OCI-LY3 (cell line): ENCODE results near the gene CAPZB.

Source experiments
- H2AFZ ChIP-seq: fragments of 200-600, 300-600 bp; shearing (Covaris generic); 2 replicates; pipeline ENCODE4 v1.6.0; 2014; ENCODE audit warnings: antibody characterized with exemption, low read depth, low read length
- H3K27ac ChIP-seq: fragments of 200-600, 300-600 bp; sonication (generic); 2 replicates; pipeline ENCODE4 v1.5.1; 2014; ENCODE audit warnings: mild to moderate bottlenecking, low read length, moderate library complexity, mixed read lengths
- H3K27me3 ChIP-seq: fragments of 200-600, 300-600 bp; sonication (generic); 2 replicates; pipeline ENCODE4 v1.6.1; 2014; ENCODE audit warnings: low read depth, low read length, mixed read lengths
- H3K36me3 ChIP-seq: fragments of 200-600, 300-600 bp; sonication (generic); replicated peaks from 2 replicates; pipeline ENCODE3; 2014; ENCODE audit warnings: low read depth, low read length, mixed read lengths
- H3K4me1 ChIP-seq: fragments of 300-600, 200-600 bp; sonication (generic); 2 replicates; pipeline ENCODE4 v1.6.1; 2014; ENCODE audit warnings: low read length, mixed read lengths
- H3K4me2 ChIP-seq: fragments of 200-600, 300-600 bp; sonication (generic); 2 replicates; pipeline ENCODE4 v1.6.1; 2014; ENCODE audit warnings: low read length, mixed read lengths
- H3K4me3 ChIP-seq: fragments of 300-600, 200-600 bp; sonication (generic); 2 replicates; pipeline ENCODE4 v1.5.1; 2014; ENCODE audit warnings: antibody characterized with exemption, mild to moderate bottlenecking, low read length, moderate library complexity
- H3K79me2 ChIP-seq: fragments of 300-600, 200-600 bp; shearing (Covaris generic); 2 replicates; pipeline ENCODE4 v1.6.1; 2014; ENCODE audit warnings: mild to moderate bottlenecking, low read length, mixed read lengths
- H3K9ac ChIP-seq: fragments of 300-600, 200-600 bp; shearing (Covaris generic); 2 replicates; pipeline ENCODE4 v1.6.0; 2014; ENCODE audit warnings: mild to moderate bottlenecking, low read length, moderate library complexity
- H3K9me3 ChIP-seq: fragments of 200-600, 300-600 bp; shearing (Covaris generic); 2 replicates; pipeline ENCODE4 v1.6.1; 2014; ENCODE audit warnings: low read length, mixed read lengths; ENCODE audit not compliant: insufficient read depth
- H4K20me1 ChIP-seq: fragments of 200-600, 300-600 bp; sonication (generic); 2 replicates; pipeline ENCODE4 v1.6.1; 2016; ENCODE audit warnings: low read length, mixed read lengths; ENCODE audit not compliant: insufficient read depth
- CTCF ChIP-seq: fragments of 200-600, 300-600 bp; sonication (generic); IDR thresholded peaks from 2 replicates; pipeline ENCODE4 v1.5.1; 2014; ENCODE audit warnings: antibody characterized with exemption, low read length, low read depth
- EZH2phosphoT487 ChIP-seq: fragments of 200-600 bp; shearing (Covaris generic); IDR thresholded peaks from 2 replicates; pipeline ENCODE4 v1.6.1; 2018; ENCODE audit warnings: antibody characterized with exemption, mixed run types, low read depth

The CAPZB gene

GRCh38 chr1:19483691-19484090, 1.6 kb downstream of the CAPZB start:
- peaks cover 75% of the 10 kb centered on the region for H3K79me2 ChIP-seq
- no peak overlapping the region; the same call in 1 of the 2 replicates for H3K27ac ChIP-seq
- peak overlapping the region; percentile 92 for H3K9ac ChIP-seq
- H2AFZ ChIP-seq, result no peak overlapping the region
- H3K27me3 ChIP-seq, result no peaks in the 10 kb centered on the region
- H4K20me1 ChIP-seq, result peaks cover 60% of the 10 kb centered on the region
- H3K9me3 ChIP-seq, result no peaks in the 10 kb centered on the region
- H3K36me3 ChIP-seq, result peaks cover 11% of the 10 kb centered on the region
- peak overlapping the region; percentile 96 for H3K4me2 ChIP-seq
- no peak for TF ChIP-seq EZH2phosphoT487
- TF ChIP-seq CTCF, result no peak
- peaks cover 21% of the 10 kb centered on the region for H3K4me1 ChIP-seq
- peak overlapping the region; percentile 96 for H3K4me3 ChIP-seq

- Histone ChIP-seq H3K27ac (no peak overlapping the region; the same call in 1 of the 2 replicates), H3K36me3 (peaks cover 11% of the 10 kb centered on the region), H3K9ac (peak overlapping the region; percentile 92; the same call in 1 of the 2 replicates), H3K79me2 (peaks cover 79% of the 10 kb centered on the region), H3K4me2 (peak overlapping the region; percentile 96), H2AFZ (no peak overlapping the region), H3K9me3 (no peaks in the 10 kb centered on the region), H3K4me1 (peaks cover 21% of the 10 kb centered on the region), H4K20me1 (peaks cover 65% of the 10 kb centered on the region), H3K4me3 (peak overlapping the region; percentile 96), H3K27me3 (no peaks in the 10 kb centered on the region)
- TF ChIP-seq CTCF, result no peak
- TF ChIP-seq EZH2phosphoT487, result no peak
These were observed 2.1 kb downstream of the CAPZB start for GRCh38 chr1:19483261-19483660.

GRCh38 chr1:19481826-19482398, 3.4 kb downstream of the CAPZB start:
- Histone ChIP-seq H3K9me3 (no peaks in the 10 kb centered on the region), H3K27me3 (no peaks in the 10 kb centered on the region), H3K9ac (no peak overlapping the region), H4K20me1 (peaks cover 78% of the 10 kb centered on the region), H3K79me2 (peaks cover 93% of the 10 kb centered on the region), H3K4me2 (no peak overlapping the region), H2AFZ (no peak overlapping the region), H3K36me3 (peaks cover 11% of the 10 kb centered on the region), H3K27ac (no peak overlapping the region), H3K4me3 (no peak overlapping the region), H3K4me1 (peaks cover 26% of the 10 kb centered on the region)
- TF ChIP-seq CTCF (no peak), EZH2phosphoT487 (no peak)

GRCh38 chr1:19480282-19480681, 5.1 kb downstream of the CAPZB start:
- Histone ChIP-seq H3K4me2 (no peak overlapping the region), H3K4me1 (peaks cover 24% of the 10 kb centered on the region), H3K9ac (no peak overlapping the region), H3K27me3 (no peaks in the 10 kb centered on the region), H3K9me3 (no peaks in the 10 kb centered on the region), H3K79me2 (peaks cover 100% of the 10 kb centered on the region), H2AFZ (no peak overlapping the region), H3K27ac (no peak overlapping the region), H3K36me3 (peaks cover 11% of the 10 kb centered on the region), H3K4me3 (no peak overlapping the region), H4K20me1 (peaks cover 93% of the 10 kb centered on the region)
- TF ChIP-seq EZH2phosphoT487 (no peak), CTCF (no peak)
